Stimulated activated CD4-positive, alpha-beta T cell treated with anti-CD3 and anti-CD28 coated beads, Interleukin-12 subunit alpha, Interleukin-12 subunit beta, amount 100 ng/mL, for 4 hours (primary cell): ENCODE data around the gene OR6C68.
"Not testable (repeated sequence)": the region's sequence is repeated elsewhere in the genome, so short reads cannot be mapped to it uniquely, and the experiment has no call there.

ENCODE experiments used
- DNase-seq: peaks from one replicate; pipeline ENCODE4 v3.0.0-alpha.2; 2020

Gene OR6C68

GRCh38 chr12:55492078-55492477 is at the start of gene OR6C68:
Gene OR6C68, plus strand, starts transcription at chr12:55492378. Its CDS starts 0 bp downstream, at chr12:55492378.
- DNase-seq = no peak

DNA sequence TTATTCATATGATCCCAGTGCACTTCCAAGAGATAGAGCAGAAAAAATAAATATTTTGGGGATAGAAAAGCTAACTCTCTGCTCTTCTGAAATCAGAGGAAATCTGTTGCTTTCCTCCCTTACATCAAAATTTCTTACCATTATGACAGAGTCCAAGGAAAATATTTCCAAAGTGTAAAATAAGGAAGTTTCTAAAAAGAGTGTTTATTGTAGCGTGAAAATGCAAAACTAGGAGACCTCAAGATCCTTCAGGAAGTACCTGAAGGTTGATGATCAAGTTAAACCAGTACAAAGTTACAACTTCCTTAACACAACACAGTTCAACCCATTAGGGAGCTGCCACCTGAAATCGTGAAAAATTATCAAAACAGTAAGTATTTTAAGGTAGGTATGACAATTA is 48.4 kb upstream of the OR6C68 start, which contains the start of gene OR6C2:
Gene OR6C2, plus strand, starts transcription at position 301 of the 400 bp plus-strand sequence. CDS start 8,138 bp downstream, outside the sequence.
- no peak for DNase-seq

DNA sequence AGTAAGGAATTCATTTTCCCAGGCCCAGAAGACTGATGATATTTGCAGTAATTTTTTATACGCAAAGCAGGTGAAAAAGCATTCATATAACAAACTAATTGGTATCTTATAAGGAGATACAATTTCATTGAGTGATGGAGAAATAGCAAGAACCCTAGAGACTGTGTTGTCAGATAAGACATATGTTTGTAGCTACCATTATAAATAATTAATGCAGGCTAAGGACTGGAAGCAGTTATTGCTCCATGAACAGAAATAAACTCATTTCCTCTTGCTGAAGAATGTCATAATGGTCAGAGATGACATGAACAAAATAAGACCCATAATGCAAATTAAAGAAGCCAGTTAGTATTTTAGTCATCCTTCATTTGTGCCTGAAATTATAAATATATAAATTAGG is 46.8 kb upstream of the OR6C68 start:
- no peak for DNase-seq

GRCh38 chr12:55446326-55446725 is 45.9 kb upstream of the OR6C68 start:
- DNase-seq = no peak

DNA sequence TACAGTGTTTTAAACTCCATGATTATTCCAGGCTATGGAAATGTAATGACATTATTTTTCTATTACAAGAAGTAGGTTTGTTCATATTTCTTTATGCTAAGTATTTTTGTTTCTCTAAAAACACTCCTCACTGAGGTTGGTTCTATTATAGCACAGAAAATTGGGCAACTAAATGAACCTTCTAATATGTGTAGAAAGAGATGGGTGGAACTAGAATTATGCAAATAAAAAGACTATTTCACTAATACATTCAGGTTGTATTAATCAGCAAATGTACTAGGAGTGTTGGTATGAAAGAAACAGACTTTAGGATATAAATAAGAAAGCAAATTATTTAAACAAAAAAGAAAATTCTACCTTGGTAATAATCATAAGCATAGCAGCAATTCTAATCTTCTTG is 43.4 kb upstream of the OR6C68 start:
- DNase-seq = no peak

DNA sequence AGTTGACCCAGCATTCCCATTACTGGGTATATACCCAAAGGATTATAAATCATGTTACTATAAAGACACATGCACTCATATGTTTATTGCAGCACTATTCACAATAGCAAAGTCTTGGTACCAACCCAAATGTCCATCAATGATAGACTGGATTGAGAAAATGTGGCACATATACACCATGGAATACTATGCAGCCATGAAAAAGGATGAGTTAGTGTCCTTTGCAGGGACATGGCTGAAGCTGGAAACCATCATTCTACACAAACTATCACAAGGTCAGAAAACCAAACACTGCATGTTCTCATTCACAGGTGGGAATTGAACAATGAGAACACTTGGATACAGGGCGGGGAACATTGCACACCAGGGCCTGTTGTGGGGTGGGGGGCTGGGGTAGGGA is 27.3 kb upstream of the OR6C68 start:
- not testable (repeated sequence) for DNase-seq

GRCh38 chr12:55467836-55468235 is 24.3 kb upstream of the OR6C68 start:
- no peak for DNase-seq

DNA sequence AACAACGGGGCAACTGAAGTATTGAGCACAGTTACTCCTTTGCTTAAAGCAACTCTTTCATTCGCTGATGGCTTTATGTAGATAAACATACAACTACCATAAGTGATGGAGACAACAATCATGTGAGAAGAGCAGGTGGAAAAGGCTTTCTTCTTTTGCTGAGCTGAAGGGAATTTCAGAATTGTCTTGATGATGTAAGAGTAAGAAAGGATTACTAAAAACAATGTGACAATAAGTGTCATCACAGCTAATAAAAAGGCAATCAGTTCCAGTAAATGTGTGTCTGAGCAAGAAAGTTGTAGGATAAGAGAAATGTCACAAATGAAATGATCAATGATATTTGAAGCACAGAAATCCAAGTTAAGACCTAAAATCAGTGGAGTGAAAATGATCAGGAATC is 22.9 kb upstream of the OR6C68 start:
- DNase-seq = no peak

DNA sequence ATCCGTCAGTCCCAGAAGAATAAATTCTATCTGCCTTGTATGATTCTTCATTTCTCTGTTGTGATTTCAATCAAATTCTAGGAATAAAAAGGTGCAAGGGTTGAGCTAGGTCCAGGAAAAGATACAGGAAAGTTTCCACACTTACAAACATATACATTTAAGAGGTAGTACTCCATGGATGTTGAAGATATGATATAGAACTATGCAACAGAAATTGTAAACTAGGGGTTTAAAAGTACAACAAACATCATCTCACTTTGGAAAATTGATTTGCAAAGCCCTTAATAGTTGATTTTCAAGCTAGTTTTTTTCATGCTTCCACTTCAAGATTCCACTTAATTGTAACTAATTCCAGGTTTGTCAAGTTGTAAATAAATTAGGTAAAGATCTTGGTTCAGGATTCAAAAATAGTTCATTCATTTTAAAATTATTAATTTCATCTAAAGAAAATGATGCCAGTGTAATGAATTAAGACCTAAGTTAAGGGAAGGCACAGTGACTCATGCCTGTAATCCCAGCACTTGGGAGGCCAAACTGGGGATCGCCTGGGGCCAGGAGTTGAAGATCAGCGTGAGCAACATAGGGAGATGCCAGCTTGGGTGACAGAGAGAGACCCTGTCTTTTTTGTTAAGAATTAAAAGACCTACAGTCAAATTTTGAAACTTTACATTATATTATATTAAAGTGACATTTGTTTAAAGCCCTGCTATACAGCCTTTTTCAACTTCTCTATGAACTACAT is 21.9 kb upstream of the OR6C68 start, which contains the start of gene OR6C70:
Gene OR6C70, minus strand, starts transcription at position 51 of the 742 bp plus-strand sequence. Its CDS starts 0 bp downstream, at position 51.
- no peak for DNase-seq

GRCh38 chr12:55472264-55472663 is 19.9 kb upstream of the OR6C68 start:
- no peak for DNase-seq

GRCh38 chr12:55479136-55479535 is 13.0 kb upstream of the OR6C68 start:
- DNase-seq = not testable (repeated sequence)

GRCh38 chr12:55484284-55484683 is 7.9 kb upstream of the OR6C68 start:
- not testable (repeated sequence) for DNase-seq

- DNase-seq = no peak
Measured at GRCh38 chr12:55495490-55495889, 3.3 kb downstream of the OR6C68 start.

GRCh38 chr12:55499231-55499630 is 7.1 kb downstream of the OR6C68 start:
- no peak for DNase-seq

GRCh38 chr12:55499810-55500252 is 7.7 kb downstream of the OR6C68 start:
- no peak for DNase-seq

GRCh38 chr12:55501601-55502000 is 9.4 kb downstream of the OR6C68 start:
- no peak for DNase-seq

GRCh38 chr12:55515696-55516095 is 23.5 kb downstream of the OR6C68 start:
- no peak for DNase-seq

GRCh38 chr12:55516391-55516790 is 24.2 kb downstream of the OR6C68 start:
- no peak for DNase-seq
